ENCODE measurements around the gene SIGLEC14. TPM values are rescaled to one million over a fixed set of nuclear protein-coding genes. Genes with fewer than 3 reads are reported as not detected.
A peak's percentile ranks its signal among the peaks of the same experiment; 100 is the strongest.

The SIGLEC14 gene
- total and polyA plus RNA-seq, 9 donors: 0.11 to 4.1 (median 0.83) TPM; not detected in 2

GRCh38 chr19:51593138-51593890 lies 53.3 kb downstream of the SIGLEC14 start:
- Histone ChIP-seq H3K27me3 (no peaks in the 10 kb centered on the region), H3K9me3 (no peaks in the 10 kb centered on the region), H3K36me3 (no peaks in the 10 kb centered on the region), H3K4me1 (ENCODE audit: insufficient read depth) (peaks cover 9% of the 10 kb centered on the region), H3K27ac (no peak overlapping the region), H3K4me3 (peak overlapping the region; percentile 63)
- TF ChIP-seq EP300 (IDR thresholded peaks at IDR 0.05) (no peak), CTCF (IDR thresholded peaks at IDR 0.05) (no peak), POLR2A (IDR thresholded peaks at IDR 0.05) (no peak)
- intact Hi-C loops (cut with DNase I): loop anchor here in 1 of 4 donors (10.0 kb wide), 1 partner anchor 259 kb away; no protein-coding TSS in a partner anchor
- WGBS, 3 donors: 26 to 30% (median 29%) methylated on average over 10 of the region's 10 CpGs
- DNase-seq: no peak

MicroRNAs encoded within 50 kb of the gene (microRNA counts, 767-probe panel; counts per million panel counts)
- microRNA hsa-let-7e-5p: 6,447 counts per million, percentile 98 among the panel's probes with 10 or more counts
- 530 counts per million, percentile 78 among the panel's probes with 10 or more counts for microRNA hsa-miR-125a-3p
- 6,844 counts per million, percentile 99 among the panel's probes with 10 or more counts for microRNA hsa-miR-125a-5p
- 5,807 counts per million, percentile 96 among the panel's probes with 10 or more counts for microRNA hsa-miR-99b-5p

Small RNA genes lying within 50 kb of the gene (microRNA-seq; reads per million reads assigned to microRNA genes)
- 6,636 to 31,673 (median 21,220) reads per million in 3 donors for gene MIR125A
- 2,675 to 9,515 (median 5,451) reads per million in 3 donors for gene MIR99B
- 2,573 to 6,594 (median 4,526) reads per million in 3 donors for gene MIRLET7E

Small RNA genes lying within 50 kb of the gene (small RNA-seq; reads per million reads assigned to genes)
- gene AC018755.2 (not detected), gene MIR125A (not detected), gene MIR99B (4.1 reads per million, percentile 78 among the genes with 10 or more reads in this experiment), gene MIRLET7E (not detected)

Other genes starting within 250 kb of the SIGLEC14 start
- gene SIGLEC10, start 229.2 kb downstream of the SIGLEC14 start, total RNA-seq: 1 to 10 TPM; 1.4 to 9.4 (median 4.6) TPM
- 1 to 10 TPM in 1 of 2 donors, under 1 TPM in 1; 0.30 to 1.3 TPM for gene SIGLEC10, start 229.2 kb downstream of the SIGLEC14 start, polyA plus RNA-seq
- 1 to 10 TPM in 1 of 7 donors, under 1 TPM in 4, not detected in 2; 0.24 to 1.6 (median 0.92) TPM for gene SIGLEC8, start 188.4 kb downstream of the SIGLEC14 start, total RNA-seq
- 1 to 10 TPM in 1 of 2 donors, under 1 TPM in 1; 0.05 to 1.6 TPM for gene SIGLEC8, start 188.4 kb downstream of the SIGLEC14 start, polyA plus RNA-seq
- not detected for gene CEACAM18, start 168.3 kb downstream of the SIGLEC14 start, total RNA-seq
- gene CEACAM18, start 168.3 kb downstream of the SIGLEC14 start, polyA plus RNA-seq: not detected
- gene SIGLEC12, start 145.0 kb downstream of the SIGLEC14 start, total RNA-seq: under 1 TPM in 2 of 7 donors, not detected in 5; 0.23 to 0.25 TPM
- under 1 TPM in 1 of 2 donors, not detected in 1; 0.73 TPM for gene SIGLEC12, start 145.0 kb downstream of the SIGLEC14 start, polyA plus RNA-seq
- gene SIGLEC6, start 115.2 kb downstream of the SIGLEC14 start, total RNA-seq: under 1 TPM in 2 of 7 donors, not detected in 5; 0.40 to 0.45 TPM
- under 1 TPM; 0.19 to 0.67 TPM for gene SIGLEC6, start 115.2 kb downstream of the SIGLEC14 start, polyA plus RNA-seq
- 10 to 100 TPM in 5 of 7 donors, 1 to 10 TPM in 2; 4.3 to 17.3 (median 13.1) TPM for gene ZNF175, start 75.5 kb downstream of the SIGLEC14 start, total RNA-seq
- 10 to 100 TPM in 1 of 2 donors, 1 to 10 TPM in 1; 5.4 to 12.3 TPM for gene ZNF175, start 75.5 kb downstream of the SIGLEC14 start, polyA plus RNA-seq
- under 1 TPM in 4 of 7 donors, not detected in 3; 0.13 to 0.69 (median 0.56) TPM for gene SIGLEC5, start 16.4 kb downstream of the SIGLEC14 start, total RNA-seq
- under 1 TPM in 1 of 2 donors, not detected in 1; 0.13 TPM for gene SIGLEC5, start 16.4 kb downstream of the SIGLEC14 start, polyA plus RNA-seq
- gene SPACA6, start 46.5 kb upstream of the SIGLEC14 start, total RNA-seq: 10 to 100 TPM; 30.3 to 93.2 (median 50.3) TPM
- 10 to 100 TPM in 1 of 2 donors, 1 to 10 TPM in 1; 6.4 to 27.4 TPM for gene SPACA6, start 46.5 kb upstream of the SIGLEC14 start, polyA plus RNA-seq
- gene HAS1, start 77.2 kb upstream of the SIGLEC14 start, total RNA-seq: 100 to 1,000 TPM in 1 of 7 donors, 10 to 100 TPM in 3, 1 to 10 TPM in 3; 1.8 to 385 (median 15.3) TPM
- 1 to 10 TPM; 1.0 to 7.5 TPM for gene HAS1, start 77.2 kb upstream of the SIGLEC14 start, polyA plus RNA-seq
- 10 to 100 TPM in 1 of 7 donors, 1 to 10 TPM in 6; 1.8 to 18.2 (median 3.6) TPM for gene FPR1, start 105.1 kb upstream of the SIGLEC14 start, total RNA-seq
- gene FPR1, start 105.1 kb upstream of the SIGLEC14 start, polyA plus RNA-seq: 10 to 100 TPM in 1 of 2 donors, 1 to 10 TPM in 1; 1.1 to 11.0 TPM
- 1 to 10 TPM in 3 of 7 donors, under 1 TPM in 4; 0.23 to 2.4 (median 0.95) TPM for gene FPR2, start 114.4 kb upstream of the SIGLEC14 start, total RNA-seq
- 1 to 10 TPM in 1 of 2 donors, under 1 TPM in 1; 0.21 to 1.1 TPM for gene FPR2, start 114.4 kb upstream of the SIGLEC14 start, polyA plus RNA-seq
- 1 to 10 TPM; 1.5 to 4.5 (median 3.5) TPM for gene FPR3, start 148.3 kb upstream of the SIGLEC14 start, total RNA-seq
- gene FPR3, start 148.3 kb upstream of the SIGLEC14 start, polyA plus RNA-seq: 10 to 100 TPM in 1 of 2 donors, 1 to 10 TPM in 1; 1.9 to 20.5 TPM
- 10 to 100 TPM; 18.2 to 33.1 (median 30.0) TPM for gene ZNF577, start 241.1 kb upstream of the SIGLEC14 start, total RNA-seq
- gene ZNF577, start 241.1 kb upstream of the SIGLEC14 start, polyA plus RNA-seq: 10 to 100 TPM; 38.9 to 40.6 TPM